ENCODE data around the gene GSG1.
A peak's percentile ranks its signal among the peaks of the same experiment; 100 is the strongest.

GSG1 gene

DNA sequence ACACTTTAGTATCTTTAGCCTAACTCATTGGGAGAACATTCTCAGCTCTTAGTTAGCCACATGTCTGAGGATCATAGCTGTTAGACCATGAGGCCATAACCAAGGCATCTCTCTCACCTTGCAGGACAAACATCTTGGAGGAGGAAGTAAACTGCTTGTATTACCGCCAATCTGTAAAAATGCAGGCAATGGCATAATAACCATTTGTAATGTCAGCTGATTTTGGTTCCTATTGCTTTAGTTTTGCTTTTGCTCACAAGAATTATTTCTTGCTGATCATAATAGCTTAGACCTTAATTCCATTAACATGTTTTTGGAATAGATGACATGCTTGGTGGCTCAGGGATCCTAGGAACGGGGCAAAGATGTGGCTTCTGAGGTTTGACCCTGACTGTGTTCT is 16.4 kb upstream of the GSG1 start:
- no peak for DNase-seq

GRCh38 chr12:13117029-13117428 is 13.6 kb upstream of the GSG1 start:
- DNase-seq: no peak

DNA sequence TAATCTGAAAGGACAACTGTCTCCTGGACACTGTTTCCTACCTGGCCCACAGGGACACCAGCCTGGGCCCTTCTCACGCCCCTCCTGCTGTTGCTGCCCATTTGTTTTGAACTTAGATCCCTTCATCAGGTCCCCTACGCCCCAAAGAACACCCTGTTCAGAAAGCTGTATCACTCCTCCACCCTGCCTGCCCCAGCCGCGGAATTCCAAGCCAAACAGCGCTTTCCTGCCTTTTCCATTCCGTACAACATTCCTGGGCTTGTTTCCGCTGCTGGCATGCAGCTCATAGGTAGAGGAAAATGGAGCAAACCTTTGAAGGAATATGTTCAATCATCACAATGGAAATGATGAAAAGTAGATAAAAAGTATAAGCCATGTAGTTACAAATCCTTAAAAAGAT is 12.8 kb upstream of the GSG1 start:
- no peak for DNase-seq

DNA sequence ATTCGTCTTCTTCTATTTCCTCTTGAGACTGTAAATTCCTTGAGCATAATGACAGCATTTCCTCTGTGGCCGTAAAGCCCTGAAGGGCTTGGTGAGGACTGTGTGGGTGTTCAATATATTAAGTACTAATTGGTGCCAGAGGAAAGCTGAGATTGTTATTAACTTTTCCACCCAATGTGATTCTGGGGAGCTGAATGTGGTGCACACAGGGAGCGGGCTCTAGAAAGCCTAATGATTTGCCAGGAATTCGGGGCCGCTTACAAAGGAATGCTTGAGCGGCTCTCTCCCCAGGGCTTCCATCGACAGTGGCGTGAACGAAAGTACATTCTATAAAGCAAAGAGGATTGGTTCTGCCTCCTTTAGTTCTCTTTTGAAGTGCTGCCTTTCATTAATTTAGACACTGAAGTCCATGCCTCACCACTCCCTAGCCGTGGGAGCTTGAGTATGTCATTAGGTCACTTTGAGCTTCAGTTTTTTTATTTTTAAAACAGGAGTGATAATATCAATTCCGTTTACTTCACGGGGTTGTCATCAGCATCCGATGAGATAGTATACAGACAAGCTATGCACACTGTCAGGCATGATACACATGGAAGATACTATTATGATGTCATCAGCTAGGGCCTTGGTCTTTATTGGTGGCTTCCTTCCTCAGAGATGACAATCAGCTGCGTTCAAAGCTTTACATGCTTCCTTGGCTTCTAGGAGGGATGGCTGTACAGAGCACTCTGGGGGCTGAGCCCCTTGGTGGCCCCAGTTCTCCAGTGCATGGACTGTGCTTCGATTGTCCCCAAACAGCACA is 11.0 kb upstream of the GSG1 start:
- DNase-seq: no peak

- DNase-seq: no peak
Measured at GRCh38 chr12:13112968-13113367, 9.5 kb upstream of the GSG1 start.

DNA sequence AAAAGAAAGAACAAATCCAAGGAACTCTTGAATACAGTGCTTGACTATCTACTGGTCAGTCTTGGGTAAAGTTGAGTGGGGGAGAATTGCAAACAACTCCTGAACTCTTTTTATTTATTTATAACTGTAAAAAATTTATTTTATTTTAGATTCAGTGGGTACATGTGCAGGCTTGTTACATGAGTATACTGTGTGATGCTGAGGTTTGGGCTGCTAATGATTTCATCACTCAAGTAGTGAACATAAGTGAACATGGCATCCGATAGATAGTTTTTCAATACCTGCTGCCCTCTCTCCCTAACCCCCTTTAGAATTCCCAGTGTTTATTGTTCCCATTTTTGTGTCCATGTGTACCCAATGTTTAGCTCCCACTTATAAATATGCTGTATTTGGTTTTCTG is 3.2 kb upstream of the GSG1 start:
- no peak for DNase-seq

GRCh38 chr12:13105781-13106180 is 2.3 kb upstream of the GSG1 start:
- DNase-seq: no peak

- DNase-seq: no peak
Measured at GRCh38 chr12:13104409-13104808, 942 bp upstream of the GSG1 start.

DNA sequence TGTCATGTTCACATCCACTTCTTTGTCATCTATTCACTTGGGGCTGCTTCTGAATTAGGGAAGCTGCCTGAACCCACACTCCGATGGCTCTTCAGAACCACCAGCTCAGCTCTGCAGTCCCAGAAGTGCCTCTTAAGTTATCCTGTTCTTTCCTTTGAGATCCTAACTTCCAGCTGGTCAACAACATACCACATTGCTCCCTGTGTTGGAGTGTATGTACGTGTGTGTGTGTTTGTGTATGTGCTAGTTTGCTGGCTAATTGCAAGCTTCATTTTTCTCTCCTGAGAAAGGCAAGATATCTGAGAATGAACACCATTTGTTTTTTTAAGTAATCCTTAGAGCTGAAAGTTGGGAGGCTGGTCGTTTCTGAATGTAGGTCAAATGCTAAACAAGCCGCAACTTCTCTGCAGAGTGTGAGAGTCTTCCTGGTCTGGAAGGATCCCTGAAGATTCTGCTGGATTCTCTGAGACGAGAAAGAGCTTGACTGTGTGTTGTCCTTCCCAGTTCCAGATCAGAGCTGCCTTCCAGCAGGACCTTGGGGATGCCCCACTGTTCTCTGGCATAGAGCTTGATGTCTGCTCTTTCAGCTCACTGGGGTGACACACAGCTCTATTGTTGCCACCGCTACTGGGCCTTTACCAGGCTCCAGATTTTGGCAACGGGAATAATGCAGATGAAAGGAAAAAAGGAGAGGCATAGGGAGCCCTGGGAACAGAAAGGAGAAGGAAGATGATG is 839 bp downstream of the GSG1 start:
- no peak for DNase-seq

DNA sequence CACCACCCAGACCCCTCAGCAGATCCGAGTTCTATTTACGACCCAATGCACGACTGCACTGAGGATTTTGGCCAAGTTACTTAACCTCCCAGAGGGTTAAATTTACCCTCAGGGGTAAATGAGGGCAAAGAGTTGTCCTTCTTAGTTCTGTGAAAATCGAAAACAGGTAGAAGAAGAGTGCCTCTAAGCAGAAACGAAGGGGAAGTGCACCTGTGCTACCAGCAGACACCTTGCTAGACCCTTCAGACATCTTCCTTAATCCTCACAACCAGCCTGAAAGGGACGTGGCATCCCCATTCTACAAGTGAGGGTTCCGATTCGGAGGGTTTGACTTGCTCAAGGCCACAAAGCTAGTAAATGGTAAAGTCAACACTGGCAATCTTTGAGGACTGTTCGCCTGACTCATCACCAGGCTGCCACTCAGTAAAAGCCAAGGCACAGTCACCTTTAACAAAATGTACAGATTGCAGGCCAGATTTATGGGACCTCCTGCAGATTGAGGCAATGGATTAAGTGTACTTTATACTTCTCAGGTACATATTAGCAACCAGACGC is 1.6 kb downstream of the GSG1 start:
- peak; percentile 67 for DNase-seq

GRCh38 chr12:13100882-13101769 is 2.3 kb downstream of the GSG1 start:
- DNase-seq: peak; percentile 97

- no peak for DNase-seq
Measured at GRCh38 chr12:13100605-13100881, 2.9 kb downstream of the GSG1 start.

GRCh38 chr12:13099844-13100604 is 3.4 kb downstream of the GSG1 start:
- DNase-seq: no peak

- DNase-seq: no peak
Measured at GRCh38 chr12:13099066-13099843, 4.2 kb downstream of the GSG1 start.

GRCh38 chr12:13097491-13098011 is 5.9 kb downstream of the GSG1 start:
- DNase-seq: no peak

DNA sequence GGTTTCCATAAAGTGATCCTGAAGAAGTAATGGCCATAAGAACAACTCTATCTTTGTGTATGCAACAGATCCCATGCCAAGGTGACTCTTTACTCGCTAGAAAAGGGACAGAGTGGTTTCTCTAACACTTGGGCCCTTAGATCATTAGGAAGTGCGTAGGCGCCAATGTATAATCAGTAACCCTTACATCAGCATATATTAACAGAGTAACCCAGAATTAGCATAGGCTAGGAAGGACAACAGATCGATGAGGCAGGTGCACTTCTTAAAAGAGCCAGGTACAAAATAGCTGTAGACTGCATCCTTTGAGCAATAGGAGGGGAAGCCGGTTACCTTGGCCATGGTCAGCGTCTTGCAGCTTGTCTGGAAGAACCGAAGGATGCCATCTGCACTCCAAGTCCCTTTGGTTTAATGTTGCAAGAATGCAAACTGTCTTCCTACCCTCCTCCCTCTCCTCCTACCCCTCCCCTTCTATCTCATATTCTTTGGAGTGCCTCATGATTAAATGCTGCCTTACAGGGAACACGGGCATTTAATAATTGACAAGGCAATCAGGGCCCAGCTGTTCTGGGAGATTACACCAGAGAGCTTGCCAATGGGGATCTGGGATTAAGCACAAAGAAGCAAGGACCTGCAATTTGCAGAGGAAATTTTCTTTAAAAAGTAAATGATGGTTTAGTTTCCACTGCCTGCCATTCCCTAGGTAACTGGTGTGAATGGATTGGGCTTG is 8.0 kb downstream of the GSG1 start:
- no peak for DNase-seq

GRCh38 chr12:13094367-13094766 is 9.1 kb downstream of the GSG1 start:
- DNase-seq: no peak

DNA sequence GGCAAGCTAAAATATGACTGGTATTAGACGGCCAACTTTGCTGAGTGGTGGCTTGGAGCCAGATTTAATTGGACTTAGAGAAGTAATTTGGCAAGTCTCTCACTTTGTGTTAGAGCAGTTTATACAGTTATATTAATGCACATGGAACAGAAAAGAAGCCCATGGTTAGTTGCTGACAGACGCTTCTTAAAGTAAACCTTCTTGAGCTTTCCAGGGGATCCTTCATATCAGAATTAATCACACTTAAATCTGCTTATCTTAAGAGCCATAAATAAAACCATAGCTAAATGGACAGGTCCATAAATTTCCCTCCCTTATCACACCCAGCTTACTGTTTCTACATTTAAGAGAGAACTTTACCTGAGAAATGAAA is 9.6 kb downstream of the GSG1 start:
- DNase-seq: no peak

GRCh38 chr12:13093191-13093847 is 10.1 kb downstream of the GSG1 start:
- no peak for DNase-seq

DNA sequence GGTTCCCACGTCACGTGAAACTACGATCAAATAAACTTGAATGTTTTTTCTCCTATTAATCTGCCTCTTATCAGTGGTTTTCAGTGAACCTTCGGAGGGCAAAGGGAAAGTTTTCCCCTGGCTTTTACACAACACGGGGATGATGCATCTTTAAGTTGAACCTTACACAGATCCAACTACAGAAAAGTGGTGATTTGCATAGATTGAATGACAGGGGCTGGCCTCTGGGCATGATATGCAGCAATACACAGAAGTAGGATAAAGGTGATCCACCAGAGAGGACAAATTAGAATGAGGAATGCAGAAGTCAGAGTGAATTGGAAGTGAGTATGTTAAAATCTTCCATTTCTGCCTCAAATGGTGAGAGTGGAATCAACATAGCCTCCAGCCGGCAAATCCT is 11.6 kb downstream of the GSG1 start:
- DNase-seq: no peak

All from activated effector memory CD4-positive, alpha-beta T cell treated with anti-CD3 and anti-CD28 coated beads, Interleukin-2, amount 50 U/mL, for 16 hours (primary cell).